Measurements from ENCODE around the gene CCN5.

Gene CCN5

DNA sequence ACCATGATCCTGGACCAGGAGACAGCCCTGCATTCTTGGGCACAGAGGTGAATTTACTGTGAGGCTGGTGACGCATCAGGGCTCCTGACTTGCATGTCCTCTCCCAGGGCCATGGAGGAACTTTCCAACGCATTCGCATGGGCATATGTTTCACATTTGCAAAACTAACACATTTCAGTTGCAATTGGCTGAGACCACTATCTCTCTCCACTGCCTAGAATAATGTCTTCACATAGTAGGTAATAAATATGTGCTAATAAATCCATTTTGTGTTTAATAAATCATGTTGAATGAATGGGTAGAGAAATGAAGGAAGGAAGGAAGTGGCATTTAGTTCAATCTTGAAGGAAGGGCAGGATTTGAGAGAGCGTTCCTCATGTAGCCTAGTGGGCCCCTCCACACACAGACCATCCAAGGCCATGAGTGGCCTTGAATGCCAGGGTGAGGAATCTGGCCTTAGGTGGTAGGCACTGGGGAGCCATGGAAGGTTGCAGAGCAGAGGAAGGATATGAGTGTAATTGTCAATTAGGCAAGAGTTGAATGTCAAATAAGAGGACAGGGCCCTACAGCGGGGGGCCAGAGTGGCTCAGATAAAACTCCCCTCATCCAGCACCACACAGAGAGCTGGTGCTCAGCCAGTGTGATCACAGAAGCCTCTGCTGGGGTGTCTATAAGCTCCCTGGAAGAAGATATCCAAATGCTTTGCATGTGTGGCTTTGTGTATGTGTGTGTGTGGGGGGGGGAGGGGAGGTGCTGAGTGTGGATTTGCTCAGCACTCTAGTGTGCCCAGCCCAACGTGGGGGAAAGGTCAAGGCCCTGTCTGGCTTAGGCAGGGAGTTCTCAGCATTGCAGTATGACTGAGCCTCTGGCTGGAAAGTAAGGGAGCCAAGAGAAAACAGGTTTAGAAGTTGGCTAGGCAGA lies 30.9 kb upstream of the CCN5 start:
- no peaks in the 10 kb centered on the region for H3K36me3 ChIP-seq (ENCODE audit: control insufficient read depth in 1 of 2, insufficient read depth in 2 of 2, low read length in 2 of 2)
- H3K4me1 ChIP-seq (ENCODE audit: control insufficient read depth in 1 of 2, insufficient read depth in 2 of 2, low read length in 2 of 2), result peaks cover 35 to 36% of the 10 kb centered on the region in 2 donors
- H3K27ac ChIP-seq (ENCODE audit: low read depth, low read length), result no peak overlapping the region
- peak overlapping the region in 1 of 2 donors; percentile 48 for H3K4me3 ChIP-seq (ENCODE audit: low read depth in 1 of 2, low read length in 2 of 2)
- peaks cover 0 to 4% of the 10 kb centered on the region in 2 donors for H3K27me3 ChIP-seq (ENCODE audit: control insufficient read depth in 1 of 2, insufficient read depth in 2 of 2, low read length in 2 of 2)
- H3K9ac ChIP-seq (ENCODE audit: low read depth in 1 of 2, low read length in 2 of 2), result peak overlapping the region in 1 of 2 donors; percentile 51
- no peaks in the 10 kb centered on the region for H3K9me3 ChIP-seq (ENCODE audit: control insufficient read depth in 1 of 2, low read length in 2 of 2)

DNA sequence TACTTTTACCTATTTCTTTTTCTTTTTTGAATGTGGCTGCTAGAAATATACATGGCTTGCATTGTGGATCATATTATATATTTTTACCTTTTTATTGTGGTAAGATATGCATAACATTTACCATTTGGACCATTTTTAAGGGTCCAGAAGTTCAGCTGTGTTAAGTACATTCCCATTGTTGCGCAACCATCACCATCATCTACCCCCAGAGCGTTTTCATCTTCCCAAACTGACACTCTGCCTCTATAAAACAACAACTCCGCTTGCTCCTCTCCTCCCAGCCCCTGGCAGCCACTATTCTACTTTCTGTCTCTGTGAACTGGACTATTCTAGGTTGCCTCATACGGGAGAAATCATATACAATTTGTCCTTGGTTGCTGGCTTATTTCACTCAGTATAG lies 28.2 kb upstream of the CCN5 start:
- H3K27me3 ChIP-seq (ENCODE audit: control insufficient read depth in 1 of 2, insufficient read depth in 2 of 2, low read length in 2 of 2), result peaks cover 0 to 4% of the 10 kb centered on the region in 2 donors
- no peak overlapping the region for H3K27ac ChIP-seq (ENCODE audit: low read depth, low read length)
- no peaks in the 10 kb centered on the region for H3K9me3 ChIP-seq (ENCODE audit: control insufficient read depth in 1 of 2, low read length in 2 of 2)
- no peaks in the 10 kb centered on the region for H3K36me3 ChIP-seq (ENCODE audit: control insufficient read depth in 1 of 2, insufficient read depth in 2 of 2, low read length in 2 of 2)
- H3K4me3 ChIP-seq (ENCODE audit: low read depth in 1 of 2, low read length in 2 of 2), result no peak overlapping the region
- no peak overlapping the region for H3K9ac ChIP-seq (ENCODE audit: low read depth in 1 of 2, low read length in 2 of 2)
- peaks cover 30 to 32% of the 10 kb centered on the region in 2 donors for H3K4me1 ChIP-seq (ENCODE audit: control insufficient read depth in 1 of 2, insufficient read depth in 2 of 2, low read length in 2 of 2)

DNA sequence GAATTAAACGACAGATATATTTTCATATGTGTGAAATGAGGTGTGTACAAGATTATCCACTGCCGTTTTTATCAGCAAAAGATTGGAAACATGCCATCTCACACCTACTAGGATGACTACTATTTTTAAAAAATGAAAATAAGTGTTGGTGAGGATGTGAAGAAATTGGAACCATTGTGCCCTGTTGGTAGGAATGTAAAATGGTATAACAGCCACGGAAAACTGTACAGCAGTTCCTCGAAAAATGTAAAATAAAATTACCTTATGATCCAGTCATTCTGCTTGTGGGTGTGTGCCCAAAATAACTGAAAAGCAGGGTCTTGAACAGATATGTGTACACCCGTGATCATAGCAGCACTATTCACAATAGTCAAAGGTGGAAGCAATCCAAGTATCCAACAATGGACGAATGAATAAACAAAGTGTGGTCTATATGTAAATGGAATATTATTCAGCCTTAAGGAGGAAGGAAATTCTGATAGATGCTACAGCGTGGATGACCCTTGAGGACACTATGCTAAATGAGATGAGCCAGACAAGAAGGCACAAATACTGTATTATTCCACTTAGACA lies 27.0 kb upstream of the CCN5 start:
- H3K9me3 ChIP-seq (ENCODE audit: control insufficient read depth in 1 of 2, low read length in 2 of 2), result no peaks in the 10 kb centered on the region
- H3K4me1 ChIP-seq (ENCODE audit: control insufficient read depth in 1 of 2, insufficient read depth in 2 of 2, low read length in 2 of 2), result peaks cover 18 to 23% of the 10 kb centered on the region in 2 donors
- H3K4me3 ChIP-seq (ENCODE audit: low read depth in 1 of 2, low read length in 2 of 2), result no peak overlapping the region
- H3K27ac ChIP-seq (ENCODE audit: low read depth, low read length), result no peak overlapping the region
- H3K9ac ChIP-seq (ENCODE audit: low read depth in 1 of 2, low read length in 2 of 2), result no peak overlapping the region
- peaks cover 0 to 4% of the 10 kb centered on the region in 2 donors for H3K27me3 ChIP-seq (ENCODE audit: control insufficient read depth in 1 of 2, insufficient read depth in 2 of 2, low read length in 2 of 2)
- no peaks in the 10 kb centered on the region for H3K36me3 ChIP-seq (ENCODE audit: control insufficient read depth in 1 of 2, insufficient read depth in 2 of 2, low read length in 2 of 2)

DNA sequence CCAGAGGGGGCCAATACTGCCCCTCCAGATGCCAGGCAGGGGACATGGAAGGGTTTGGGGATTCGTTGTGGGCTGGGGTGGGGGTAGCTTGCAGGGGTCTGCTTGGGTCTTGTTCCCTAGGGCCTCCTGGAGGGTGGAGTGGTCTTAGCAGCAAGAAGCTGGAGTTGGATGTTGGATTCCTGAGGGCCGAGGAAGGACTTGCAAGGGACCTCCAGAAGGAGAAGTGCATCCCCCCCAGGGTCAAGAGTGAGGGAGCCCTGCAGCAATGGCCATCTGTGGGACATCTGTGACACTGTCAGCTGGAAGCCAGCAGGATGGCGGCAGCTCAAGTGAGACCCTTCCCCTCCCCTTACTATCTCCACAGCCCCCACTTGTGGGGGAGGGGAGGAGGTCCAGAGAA lies 25.4 kb upstream of the CCN5 start:
- H3K9ac ChIP-seq (ENCODE audit: low read depth in 1 of 2, low read length in 2 of 2), result no peak overlapping the region
- H3K4me3 ChIP-seq (ENCODE audit: low read depth in 1 of 2, low read length in 2 of 2), result no peak overlapping the region
- H3K4me1 ChIP-seq (ENCODE audit: control insufficient read depth in 1 of 2, insufficient read depth in 2 of 2, low read length in 2 of 2), result peaks cover 3 to 10% of the 10 kb centered on the region in 2 donors
- H3K27ac ChIP-seq (ENCODE audit: low read depth, low read length), result no peak overlapping the region
- H3K27me3 ChIP-seq (ENCODE audit: control insufficient read depth in 1 of 2, insufficient read depth in 2 of 2, low read length in 2 of 2), result peaks cover 0 to 7% of the 10 kb centered on the region in 2 donors
- H3K9me3 ChIP-seq (ENCODE audit: control insufficient read depth in 1 of 2, low read length in 2 of 2), result no peaks in the 10 kb centered on the region
- no peaks in the 10 kb centered on the region for H3K36me3 ChIP-seq (ENCODE audit: control insufficient read depth in 1 of 2, insufficient read depth in 2 of 2, low read length in 2 of 2)

DNA sequence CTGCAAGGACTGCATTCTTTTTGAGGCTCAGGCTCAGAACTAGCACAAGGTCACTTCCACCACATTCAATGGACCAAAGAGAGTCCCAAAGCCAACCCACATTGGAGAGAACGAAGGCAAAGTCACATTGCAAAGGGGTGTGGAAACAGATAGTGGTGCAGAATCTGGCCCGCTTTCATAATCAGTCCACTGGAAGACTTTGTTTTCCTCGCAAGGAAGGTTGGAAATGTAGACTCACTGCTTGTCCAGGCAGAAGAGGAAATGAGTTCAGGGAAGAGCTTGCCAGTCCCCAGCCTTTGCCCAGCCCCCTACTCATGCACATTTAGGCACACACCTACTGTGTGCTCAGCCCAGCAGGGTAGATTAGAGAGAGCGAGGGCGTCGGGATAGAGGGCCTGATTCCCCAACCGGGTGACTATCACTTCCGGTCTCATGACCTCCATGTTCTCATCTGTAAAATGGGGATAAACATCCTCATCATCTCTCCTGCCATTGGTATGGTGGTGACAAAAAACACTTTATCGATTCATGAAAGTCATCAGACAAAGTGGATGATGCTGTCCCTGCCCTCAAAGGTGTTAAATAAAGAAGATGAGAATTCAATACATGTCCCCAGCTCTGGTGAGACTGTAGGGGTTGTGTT lies 24.3 kb upstream of the CCN5 start:
- no peak overlapping the region for H3K4me3 ChIP-seq (ENCODE audit: low read depth in 1 of 2, low read length in 2 of 2)
- H3K9ac ChIP-seq (ENCODE audit: low read depth in 1 of 2, low read length in 2 of 2), result no peak overlapping the region
- H3K27me3 ChIP-seq (ENCODE audit: control insufficient read depth in 1 of 2, insufficient read depth in 2 of 2, low read length in 2 of 2), result peaks cover 0 to 7% of the 10 kb centered on the region in 2 donors
- no peaks in the 10 kb centered on the region for H3K9me3 ChIP-seq (ENCODE audit: control insufficient read depth in 1 of 2, low read length in 2 of 2)
- H3K36me3 ChIP-seq (ENCODE audit: control insufficient read depth in 1 of 2, insufficient read depth in 2 of 2, low read length in 2 of 2), result no peaks in the 10 kb centered on the region
- H3K4me1 ChIP-seq (ENCODE audit: control insufficient read depth in 1 of 2, insufficient read depth in 2 of 2, low read length in 2 of 2), result peaks cover 0 to 2% of the 10 kb centered on the region in 2 donors
- H3K27ac ChIP-seq (ENCODE audit: low read depth, low read length), result no peak overlapping the region

DNA sequence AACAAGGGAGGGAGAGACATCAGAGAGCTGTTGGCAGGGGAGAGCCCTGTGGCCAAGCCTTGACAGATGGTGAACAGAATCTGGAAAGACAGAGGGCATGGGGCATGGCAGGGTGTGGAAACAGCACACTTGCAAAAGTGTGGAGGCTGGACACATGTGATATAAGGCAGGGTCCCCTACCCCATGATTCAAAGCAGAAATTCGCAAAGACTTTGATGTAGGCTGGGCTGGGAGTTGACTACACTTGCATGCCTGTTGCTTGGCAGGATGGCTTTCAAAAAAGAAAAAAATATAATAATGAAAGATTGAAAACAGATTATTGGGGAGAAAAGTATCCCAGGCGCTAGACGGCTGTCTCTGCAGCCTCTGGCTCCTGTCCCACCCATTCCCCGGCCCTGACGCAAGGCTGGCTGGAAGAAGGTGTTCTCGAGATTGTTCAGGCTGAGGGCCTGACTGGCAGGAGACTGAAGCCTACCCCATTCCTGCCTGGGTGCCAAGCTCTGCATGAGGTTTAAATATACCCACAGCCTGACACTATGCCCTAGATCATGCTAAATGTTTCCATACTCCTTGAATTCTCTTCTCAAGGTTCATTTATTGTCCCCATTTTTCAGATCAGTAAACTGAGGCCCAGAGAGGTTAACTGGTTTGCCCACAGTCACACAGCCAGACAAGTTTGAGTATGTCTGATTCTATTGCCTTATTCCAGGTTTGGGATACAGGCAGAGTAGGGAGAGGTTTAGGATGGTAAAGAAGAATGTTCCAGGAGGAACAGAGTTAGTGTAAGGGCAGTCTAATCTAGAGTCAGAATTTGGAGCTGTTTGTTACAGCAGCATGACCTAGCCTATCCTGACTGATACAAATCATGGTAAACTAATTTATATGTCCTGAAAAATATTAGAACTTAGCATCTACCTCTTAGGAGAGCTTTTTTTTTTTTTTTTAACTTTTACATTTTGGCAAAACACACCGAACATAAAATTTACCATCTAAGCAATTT lies 23.4 kb upstream of the CCN5 start:
- peaks cover 0 to 7% of the 10 kb centered on the region in 2 donors for H3K27me3 ChIP-seq (ENCODE audit: control insufficient read depth in 1 of 2, insufficient read depth in 2 of 2, low read length in 2 of 2)
- H3K4me1 ChIP-seq (ENCODE audit: control insufficient read depth in 1 of 2, insufficient read depth in 2 of 2, low read length in 2 of 2), result peaks cover 0 to 2% of the 10 kb centered on the region in 2 donors
- H3K4me3 ChIP-seq (ENCODE audit: low read depth in 1 of 2, low read length in 2 of 2), result no peak overlapping the region
- H3K9me3 ChIP-seq (ENCODE audit: control insufficient read depth in 1 of 2, low read length in 2 of 2), result no peaks in the 10 kb centered on the region
- H3K36me3 ChIP-seq (ENCODE audit: control insufficient read depth in 1 of 2, insufficient read depth in 2 of 2, low read length in 2 of 2), result no peaks in the 10 kb centered on the region
- H3K27ac ChIP-seq (ENCODE audit: low read depth, low read length), result no peak overlapping the region
- H3K9ac ChIP-seq (ENCODE audit: low read depth in 1 of 2, low read length in 2 of 2), result no peak overlapping the region

DNA sequence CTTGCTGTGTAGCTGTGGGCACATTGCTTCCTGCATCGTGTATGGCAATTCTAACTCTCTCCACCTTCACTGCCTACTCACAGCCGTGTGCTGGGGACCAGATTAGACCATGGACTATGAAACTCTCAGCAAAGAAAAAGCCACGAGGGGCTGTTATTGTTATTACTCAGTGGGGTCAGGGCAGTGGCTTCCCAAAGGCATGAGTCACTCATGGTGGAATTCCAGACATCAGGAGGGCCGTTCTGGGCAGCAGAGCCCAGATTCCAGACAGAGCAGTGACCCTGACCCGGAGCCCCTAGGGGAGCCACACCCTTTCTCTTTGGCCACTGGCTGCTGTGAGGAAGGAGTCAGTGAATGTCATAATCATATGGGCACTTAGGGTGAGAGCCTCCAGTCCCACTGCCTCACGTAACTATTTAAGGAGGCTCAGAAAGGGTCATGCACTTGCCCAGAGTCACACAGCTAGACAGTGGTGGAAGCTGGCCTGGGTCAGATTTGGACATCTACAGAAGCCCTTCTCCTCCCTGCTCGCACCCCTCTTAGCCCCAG lies 22.2 kb upstream of the CCN5 start:
- H3K9ac ChIP-seq (ENCODE audit: low read depth in 1 of 2, low read length in 2 of 2), result no peak overlapping the region
- no peaks in the 10 kb centered on the region for H3K36me3 ChIP-seq (ENCODE audit: control insufficient read depth in 1 of 2, insufficient read depth in 2 of 2, low read length in 2 of 2)
- peaks cover 0 to 3% of the 10 kb centered on the region in 2 donors for H3K27me3 ChIP-seq (ENCODE audit: control insufficient read depth in 1 of 2, insufficient read depth in 2 of 2, low read length in 2 of 2)
- peaks cover 0 to 2% of the 10 kb centered on the region in 2 donors for H3K4me1 ChIP-seq (ENCODE audit: control insufficient read depth in 1 of 2, insufficient read depth in 2 of 2, low read length in 2 of 2)
- H3K9me3 ChIP-seq (ENCODE audit: control insufficient read depth in 1 of 2, low read length in 2 of 2), result no peaks in the 10 kb centered on the region
- H3K27ac ChIP-seq (ENCODE audit: low read depth, low read length), result no peak overlapping the region
- no peak overlapping the region for H3K4me3 ChIP-seq (ENCODE audit: low read depth in 1 of 2, low read length in 2 of 2)

DNA sequence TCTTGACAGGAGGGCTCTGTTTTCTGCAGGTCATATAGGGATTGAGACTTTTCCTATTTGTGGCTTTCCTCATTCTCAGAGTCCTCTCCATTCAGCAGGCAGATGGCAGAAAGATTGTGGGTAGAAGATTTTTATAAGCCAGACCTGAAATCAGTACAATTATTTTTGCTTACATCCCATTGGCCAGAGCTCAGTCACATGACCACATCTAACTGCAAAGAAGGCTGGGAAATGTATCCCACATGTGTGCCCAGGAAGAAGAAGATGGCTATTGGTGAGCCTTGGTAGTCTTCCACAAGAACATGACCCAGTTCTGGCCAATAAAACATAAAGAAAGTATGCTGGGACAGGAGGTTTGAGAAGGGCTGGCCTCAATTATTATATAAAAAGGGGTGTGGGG lies 21.5 kb upstream of the CCN5 start:
- Histone ChIP-seq H3K36me3 (ENCODE audit: control insufficient read depth in 1 of 2, insufficient read depth in 2 of 2, low read length in 2 of 2) (no peaks in the 10 kb centered on the region), H3K9me3 (ENCODE audit: control insufficient read depth in 1 of 2, low read length in 2 of 2) (no peaks in the 10 kb centered on the region), H3K27ac (ENCODE audit: low read depth, low read length) (no peak overlapping the region), H3K27me3 (ENCODE audit: control insufficient read depth in 1 of 2, insufficient read depth in 2 of 2, low read length in 2 of 2) (peaks cover 0 to 3% of the 10 kb centered on the region in 2 donors), H3K4me1 (ENCODE audit: control insufficient read depth in 1 of 2, insufficient read depth in 2 of 2, low read length in 2 of 2) (peaks cover 0 to 2% of the 10 kb centered on the region in 2 donors), H3K9ac (ENCODE audit: low read depth in 1 of 2, low read length in 2 of 2) (no peak overlapping the region), H3K4me3 (ENCODE audit: low read depth in 1 of 2, low read length in 2 of 2) (no peak overlapping the region)

DNA sequence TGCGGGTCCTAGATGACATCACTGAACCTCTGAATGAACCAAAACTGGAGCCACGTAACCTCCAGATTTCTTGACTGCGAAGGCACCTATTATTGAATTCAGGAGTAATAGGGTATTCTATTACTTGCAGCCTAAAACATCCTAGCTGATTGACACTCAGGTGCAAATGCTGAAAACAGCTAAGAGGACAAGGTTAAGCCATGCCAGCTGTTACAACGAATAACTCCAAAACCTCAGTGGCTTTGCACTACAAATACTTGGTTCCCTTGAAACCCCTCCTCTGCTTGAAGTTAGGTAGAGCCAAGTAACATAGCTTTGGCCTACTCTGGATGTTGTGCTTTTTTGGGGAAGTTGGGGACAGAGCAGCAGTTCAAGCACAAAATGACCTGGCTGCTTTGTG lies 21.0 kb upstream of the CCN5 start:
- no peaks in the 10 kb centered on the region for H3K9me3 ChIP-seq (ENCODE audit: control insufficient read depth in 1 of 2, low read length in 2 of 2)
- H3K36me3 ChIP-seq (ENCODE audit: control insufficient read depth in 1 of 2, insufficient read depth in 2 of 2, low read length in 2 of 2), result no peaks in the 10 kb centered on the region
- H3K4me3 ChIP-seq (ENCODE audit: low read depth in 1 of 2, low read length in 2 of 2), result no peak overlapping the region
- H3K4me1 ChIP-seq (ENCODE audit: control insufficient read depth in 1 of 2, insufficient read depth in 2 of 2, low read length in 2 of 2), result peaks cover 0 to 2% of the 10 kb centered on the region in 2 donors
- H3K9ac ChIP-seq (ENCODE audit: low read depth in 1 of 2, low read length in 2 of 2), result no peak overlapping the region
- no peak overlapping the region for H3K27ac ChIP-seq (ENCODE audit: low read depth, low read length)
- peaks cover 0 to 3% of the 10 kb centered on the region in 2 donors for H3K27me3 ChIP-seq (ENCODE audit: control insufficient read depth in 1 of 2, insufficient read depth in 2 of 2, low read length in 2 of 2)
